AG09319 (cell line): ENCODE measurements around the gene MPHOSPH8.

Experiments used
- DNase-seq: peaks from one replicate; pipeline ENCODE4 v3.0.0-alpha.2; 2010; ENCODE audit warnings: low read depth; ENCODE audit errors: extremely low read depth
- CTCF ChIP-seq: IDR thresholded peaks from 2 replicates; pipeline ENCODE4 v1.5.1; 2011; ENCODE audit warnings: low read depth, mild to moderate bottlenecking, inconsistent platforms, low read length, moderate library complexity

Gene MPHOSPH8

GRCh38 chr13:19633479-19634255 is at the start of gene MPHOSPH8:
Gene MPHOSPH8 (plus strand): TSS chr13:19633659. CDS start chr13:19633749, 90 bp downstream.
- DNase-seq, result peak; percentile 90
- TF ChIP-seq CTCF, result no peak

GRCh38 chr13:19586904-19587634 is 46.4 kb upstream of the MPHOSPH8 start:
- no peak for TF ChIP-seq CTCF
- no peak for DNase-seq

- peak; percentile 23 for TF ChIP-seq CTCF
- no peak for DNase-seq
Measured at GRCh38 chr13:19587635-19588300, 45.7 kb upstream of the MPHOSPH8 start.

- DNase-seq, result no peak
- TF ChIP-seq CTCF, result no peak
Measured at GRCh38 chr13:19589312-19589711, 44.1 kb upstream of the MPHOSPH8 start.

DNA sequence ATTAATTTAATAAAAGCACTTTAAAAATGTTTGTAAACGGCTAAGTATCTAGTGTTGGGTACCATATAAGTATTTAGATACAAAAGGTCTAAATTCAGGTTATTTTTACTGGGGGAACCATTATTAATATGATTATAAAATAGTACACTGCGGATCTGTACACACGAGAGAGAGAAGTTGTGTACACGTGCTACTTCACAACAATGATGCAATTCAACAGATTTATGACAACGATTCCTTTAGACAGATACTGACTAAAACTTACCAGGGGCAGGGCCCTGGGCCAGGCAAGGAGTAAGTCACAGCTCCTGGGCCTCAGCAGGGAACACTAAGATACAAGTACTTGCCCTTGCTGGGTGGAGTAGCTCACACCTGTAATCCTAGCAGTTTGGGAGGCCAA is 43.0 kb upstream of the MPHOSPH8 start:
- no peak for DNase-seq
- no peak for TF ChIP-seq CTCF

GRCh38 chr13:19591864-19592263 is 41.6 kb upstream of the MPHOSPH8 start:
- DNase-seq, result no peak
- TF ChIP-seq CTCF, result no peak
